ENCODE data around the gene FHIT. TPM values are rescaled to one million over a fixed set of nuclear protein-coding genes. Genes with fewer than 3 reads are reported as not detected.

The FHIT gene
- polyA plus RNA-seq, 3 donors = 25.7 to 31.0 (median 25.7) TPM

GRCh38 chr3:60448696-60449095 lies 802.6 kb downstream of the FHIT start:
- DNase-seq (ENCODE audit: extremely low read depth in 1 of 11, low read depth in 9 of 11, low spot score in 4 of 11) = no peak

- no peak for DNase-seq (ENCODE audit: extremely low read depth in 1 of 11, low read depth in 9 of 11, low spot score in 4 of 11)
Observed at GRCh38 chr3:60445446-60445845, 805.8 kb downstream of the FHIT start.

- no peak for DNase-seq (ENCODE audit: extremely low read depth in 1 of 11, low read depth in 9 of 11, low spot score in 4 of 11)
Observed at GRCh38 chr3:60444898-60445437, 806.3 kb downstream of the FHIT start.

- no peak for DNase-seq (ENCODE audit: extremely low read depth in 1 of 11, low read depth in 9 of 11, low spot score in 4 of 11)
Observed at GRCh38 chr3:60440869-60441268, 810.4 kb downstream of the FHIT start.

- no peak for DNase-seq (ENCODE audit: extremely low read depth in 1 of 11, low read depth in 9 of 11, low spot score in 4 of 11)
Observed at GRCh38 chr3:60435941-60436650, 815.2 kb downstream of the FHIT start.

GRCh38 chr3:60434950-60435349 lies 816.3 kb downstream of the FHIT start:
- no peak for DNase-seq (ENCODE audit: extremely low read depth in 1 of 11, low read depth in 9 of 11, low spot score in 4 of 11)

- DNase-seq (ENCODE audit: extremely low read depth in 1 of 11, low read depth in 9 of 11, low spot score in 4 of 11) = no peak
Observed at GRCh38 chr3:60434323-60434722, 816.9 kb downstream of the FHIT start.

GRCh38 chr3:60431599-60431958 lies 819.7 kb downstream of the FHIT start:
- DNase-seq (ENCODE audit: extremely low read depth in 1 of 11, low read depth in 9 of 11, low spot score in 4 of 11) = no peak

GRCh38 chr3:60430205-60430604 lies 821.0 kb downstream of the FHIT start:
- no peak for DNase-seq (ENCODE audit: extremely low read depth in 1 of 11, low read depth in 9 of 11, low spot score in 4 of 11)

- DNase-seq (ENCODE audit: extremely low read depth in 1 of 11, low read depth in 9 of 11, low spot score in 4 of 11) = no peak
Observed at GRCh38 chr3:60427109-60427508, 824.1 kb downstream of the FHIT start.

- no peak for DNase-seq (ENCODE audit: extremely low read depth in 1 of 11, low read depth in 9 of 11, low spot score in 4 of 11)
Observed at GRCh38 chr3:60424942-60425341, 826.3 kb downstream of the FHIT start.

GRCh38 chr3:60424034-60424433 lies 827.2 kb downstream of the FHIT start:
- no peak for DNase-seq (ENCODE audit: extremely low read depth in 1 of 11, low read depth in 9 of 11, low spot score in 4 of 11)

- DNase-seq (ENCODE audit: extremely low read depth in 1 of 11, low read depth in 9 of 11, low spot score in 4 of 11) = no peak
Observed at GRCh38 chr3:60423556-60423955, 827.7 kb downstream of the FHIT start.

GRCh38 chr3:60421749-60422446 lies 829.4 kb downstream of the FHIT start:
- no peak for DNase-seq (ENCODE audit: extremely low read depth in 1 of 11, low read depth in 9 of 11, low spot score in 4 of 11)

- peak; percentile 4 to 70 (median 31) for DNase-seq (ENCODE audit: extremely low read depth in 1 of 11, low read depth in 9 of 11, low spot score in 4 of 11)
Observed at GRCh38 chr3:60417576-60417975, 833.7 kb downstream of the FHIT start.

GRCh38 chr3:60414011-60414410 lies 837.2 kb downstream of the FHIT start:
- no peak for DNase-seq (ENCODE audit: extremely low read depth in 1 of 11, low read depth in 9 of 11, low spot score in 4 of 11)

- no peak for DNase-seq (ENCODE audit: extremely low read depth in 1 of 11, low read depth in 9 of 11, low spot score in 4 of 11)
Observed at GRCh38 chr3:60413551-60413950, 837.7 kb downstream of the FHIT start.

GRCh38 chr3:60403866-60404265 lies 847.4 kb downstream of the FHIT start:
- DNase-seq (ENCODE audit: extremely low read depth in 1 of 11, low read depth in 9 of 11, low spot score in 4 of 11) = no peak

- no peak for DNase-seq (ENCODE audit: extremely low read depth in 1 of 11, low read depth in 9 of 11, low spot score in 4 of 11)
Observed at GRCh38 chr3:60402931-60403330, 848.3 kb downstream of the FHIT start.
